ENCODE measurements around the gene EFHC1. TPM values are rescaled to one million over a fixed set of nuclear protein-coding genes. Genes with fewer than 3 reads are reported as not detected.

The EFHC1 gene
- total RNA-seq, 1 donor, result 21.6 TPM

DNA sequence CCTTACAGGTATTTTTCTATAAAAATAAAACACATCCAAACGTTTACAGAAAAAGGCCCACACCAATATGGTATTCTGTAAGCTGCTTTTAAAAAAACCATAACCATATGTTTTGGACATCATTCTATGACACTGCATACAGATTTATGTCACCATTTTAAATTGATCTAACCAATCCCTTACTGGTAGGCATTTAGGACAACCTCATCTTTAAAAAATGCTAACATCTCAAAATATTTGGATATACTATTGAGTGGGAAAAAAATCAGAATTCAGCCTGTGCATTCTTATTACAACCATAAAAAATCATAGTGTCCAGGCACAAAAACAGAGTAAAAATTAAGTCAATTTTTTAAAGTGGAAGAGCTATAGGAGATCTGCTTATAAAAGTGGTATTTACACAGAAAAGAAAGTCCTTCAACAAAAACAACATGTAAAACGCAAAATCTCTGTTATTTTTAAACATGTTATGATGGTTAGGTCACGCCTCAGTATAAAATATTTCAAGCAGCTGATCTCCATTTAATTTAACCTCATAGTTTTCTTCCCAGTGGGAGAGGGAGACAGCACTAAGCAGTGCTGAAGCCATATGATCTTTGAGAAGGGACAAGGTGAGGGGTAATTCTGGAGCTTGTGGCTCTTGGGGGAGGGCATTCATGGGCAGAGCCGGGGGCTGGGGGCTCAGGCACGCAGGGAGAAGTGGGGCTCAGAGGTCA lies 135.5 kb downstream of the EFHC1 start:
- DNase-seq (ENCODE audit: low read depth), result no peak
- no peak for TF ChIP-seq CTCF (IDR thresholded peaks at IDR 0.05; ENCODE audit: insufficient read depth, low read depth, low read length)
- no peak overlapping the region for H3K4me3 ChIP-seq (ENCODE audit: low read depth, low read length)

DNA sequence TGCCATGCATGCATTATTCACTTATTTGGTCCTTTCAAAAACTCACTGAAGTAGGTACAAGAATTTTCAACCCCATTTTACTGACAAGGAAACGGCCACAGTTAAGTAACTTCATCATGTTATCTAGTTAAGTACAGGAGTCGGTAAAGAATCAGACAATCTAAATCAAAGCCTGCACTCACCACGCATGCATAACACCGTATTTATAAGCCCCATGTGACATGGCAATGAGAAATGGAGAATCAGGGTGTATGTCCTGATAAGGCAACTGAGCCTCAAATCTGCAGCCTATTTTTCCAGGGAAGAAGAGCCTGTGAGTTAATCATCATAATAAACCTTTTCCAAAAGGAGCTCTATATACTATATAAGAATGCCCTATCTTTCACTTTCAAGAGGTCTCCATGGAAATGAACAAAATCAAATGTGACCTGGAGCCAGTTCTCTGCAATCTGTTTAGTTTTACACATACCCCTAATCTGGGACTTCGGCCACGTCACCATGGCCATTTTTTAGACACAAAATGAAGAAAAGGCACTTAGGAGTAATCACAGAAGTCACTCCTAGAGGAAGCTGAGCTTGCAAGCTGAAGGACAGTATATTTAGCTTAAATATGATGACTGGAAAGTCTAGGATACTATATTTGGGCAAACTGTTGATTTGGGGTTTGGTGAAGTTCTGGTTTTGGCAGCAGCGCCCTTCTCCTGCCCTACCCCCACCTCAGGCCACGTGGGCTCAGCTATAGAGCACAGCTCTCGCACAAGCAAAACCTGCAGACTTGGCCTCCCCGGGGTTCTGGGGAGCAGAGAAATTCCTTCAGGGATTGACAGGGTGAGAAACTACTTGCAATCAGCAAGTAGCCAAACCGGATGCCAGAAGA lies 137.5 kb downstream of the EFHC1 start:
- DNase-seq (ENCODE audit: low read depth), result peak; percentile 68
- no peak overlapping the region for H3K4me3 ChIP-seq (ENCODE audit: low read depth, low read length)
- TF ChIP-seq CTCF (IDR thresholded peaks at IDR 0.05; ENCODE audit: insufficient read depth, low read depth, low read length), result no peak

- TF ChIP-seq CTCF (IDR thresholded peaks at IDR 0.05; ENCODE audit: insufficient read depth, low read depth, low read length), result no peak
- DNase-seq (ENCODE audit: low read depth), result peak; percentile 92
- no peak overlapping the region for H3K4me3 ChIP-seq (ENCODE audit: low read depth, low read length)
These were observed 138.3 kb downstream of the EFHC1 start for GRCh38 chr6:52558266-52559000.

DNA sequence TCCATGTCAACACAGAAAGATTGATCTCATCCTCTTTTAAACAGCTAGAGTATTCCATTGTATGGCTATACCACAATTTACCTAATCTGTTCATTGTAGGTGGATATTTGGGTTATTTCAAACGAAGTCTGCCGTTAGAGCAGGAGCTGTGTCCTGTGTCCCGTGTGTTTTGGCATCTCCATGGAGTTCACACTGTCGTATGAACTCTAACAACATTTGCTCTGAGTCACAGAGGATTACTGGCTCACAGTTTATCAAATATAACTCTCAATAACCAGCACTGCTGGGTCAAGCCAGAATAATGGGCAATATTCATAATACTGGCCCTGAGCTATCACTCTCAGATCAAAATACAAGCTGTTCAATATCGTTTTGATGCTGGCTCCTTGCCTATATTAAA lies 140.3 kb downstream of the EFHC1 start:
- TF ChIP-seq CTCF (IDR thresholded peaks at IDR 0.05; ENCODE audit: insufficient read depth, low read depth, low read length), result no peak
- no peak for DNase-seq (ENCODE audit: low read depth)
- H3K4me3 ChIP-seq (ENCODE audit: low read depth, low read length), result no peak overlapping the region

- no peak for TF ChIP-seq CTCF (IDR thresholded peaks at IDR 0.05; ENCODE audit: insufficient read depth, low read depth, low read length)
- no peak overlapping the region for H3K4me3 ChIP-seq (ENCODE audit: low read depth, low read length)
- no peak for DNase-seq (ENCODE audit: low read depth)
These were observed 142.8 kb downstream of the EFHC1 start for GRCh38 chr6:52562911-52563310.

DNA sequence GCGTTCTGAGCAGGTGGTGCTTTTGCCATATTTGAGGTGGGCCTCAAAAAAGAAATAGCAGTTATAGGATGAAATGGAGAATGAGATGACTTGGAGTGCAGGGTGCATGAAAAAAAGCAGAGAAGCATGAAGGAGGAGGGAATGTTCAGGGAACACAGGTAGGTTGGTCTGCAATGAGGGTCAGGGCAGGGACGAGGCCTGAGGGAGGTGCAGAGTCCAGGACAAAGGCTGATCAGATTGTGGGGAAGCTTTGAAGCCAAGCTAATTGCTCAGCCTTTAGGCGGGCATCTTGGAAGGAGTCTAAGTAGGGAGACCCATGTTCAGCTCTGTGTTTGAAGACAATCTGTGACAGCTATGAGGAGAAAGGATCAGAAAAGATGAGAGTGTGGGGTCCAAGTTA lies 144.7 kb downstream of the EFHC1 start:
- TF ChIP-seq CTCF (IDR thresholded peaks at IDR 0.05; ENCODE audit: insufficient read depth, low read depth, low read length), result no peak
- DNase-seq (ENCODE audit: low read depth), result no peak
- no peak overlapping the region for H3K4me3 ChIP-seq (ENCODE audit: low read depth, low read length)

Measured in fibroblast of villous mesenchyme (primary cell).